ENCODE results near the gene MRPS12. TPM values are rescaled to one million over a fixed set of nuclear protein-coding genes. Genes with fewer than 3 reads are reported as not detected.
"Not testable (repeated sequence)": the region's sequence is repeated elsewhere in the genome, so short reads cannot be mapped to it uniquely, and the experiment has no call there.

MRPS12 gene
- total RNA-seq, 1 experiment from 2014 or later: 108 TPM

GRCh38 chr19:38939957-38940356, 9.2 kb downstream of the MRPS12 start:
- DNase-seq (ENCODE audit: low spot score): no peak

GRCh38 chr19:38941466-38941865, 10.7 kb downstream of the MRPS12 start:
- DNase-seq (ENCODE audit: low spot score): not testable (repeated sequence)

DNA sequence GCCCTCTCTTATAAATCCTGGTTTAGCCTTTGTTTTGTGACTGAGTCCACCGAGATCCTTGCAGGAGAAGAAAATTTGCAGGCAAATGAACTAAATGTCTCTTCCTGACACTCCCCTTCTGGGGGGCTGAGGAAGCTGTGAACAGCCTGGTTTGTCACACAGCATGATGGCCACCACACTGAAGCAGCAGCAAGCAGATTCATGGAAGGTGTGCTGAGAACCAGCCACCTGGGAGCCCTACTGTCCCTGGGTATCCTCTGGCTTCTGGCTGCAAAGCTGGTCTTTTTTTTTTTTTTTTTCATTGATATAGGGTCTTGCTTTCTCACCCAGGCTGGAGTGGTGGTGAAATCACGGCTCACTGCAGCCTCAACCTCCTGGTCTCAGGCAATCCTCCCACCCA, 11.2 kb downstream of the MRPS12 start:
- DNase-seq (ENCODE audit: low spot score): no peak

DNA sequence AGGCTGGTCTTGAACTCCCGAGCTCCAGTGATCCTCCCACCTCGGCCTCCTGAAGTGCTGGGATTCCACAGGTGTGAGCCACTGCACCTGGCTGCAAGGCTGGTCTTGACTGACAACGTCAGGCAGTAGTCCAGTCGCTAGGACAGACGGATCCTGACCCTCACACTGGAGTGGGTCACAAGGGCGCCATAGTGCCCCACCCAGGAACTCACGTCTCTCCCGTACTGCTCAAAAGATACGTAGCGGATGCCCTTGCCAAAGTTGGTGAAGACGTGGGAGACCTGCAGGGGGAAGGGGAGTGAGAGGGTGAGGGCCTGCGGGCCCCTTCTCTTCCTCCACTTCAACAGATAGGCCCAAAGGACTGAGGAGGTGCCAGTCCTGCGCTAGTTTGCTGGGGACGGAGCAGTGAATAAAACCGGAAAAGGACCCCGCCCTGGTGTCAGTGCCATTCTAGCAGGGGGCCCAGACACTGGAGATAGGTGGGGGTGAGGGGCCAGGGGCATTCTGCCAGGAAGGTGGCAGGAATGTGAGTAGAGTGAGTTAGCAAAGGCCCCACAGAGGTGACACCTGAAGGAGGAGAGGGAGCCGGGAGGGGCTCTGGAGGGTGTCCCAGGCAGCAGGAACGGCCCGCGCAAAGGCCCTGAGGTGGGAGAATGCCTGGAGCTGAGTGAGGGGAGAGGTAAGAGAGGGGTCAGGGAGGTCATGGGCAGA, 11.9 kb downstream of the MRPS12 start:
- no peak for DNase-seq (ENCODE audit: low spot score)

DNA sequence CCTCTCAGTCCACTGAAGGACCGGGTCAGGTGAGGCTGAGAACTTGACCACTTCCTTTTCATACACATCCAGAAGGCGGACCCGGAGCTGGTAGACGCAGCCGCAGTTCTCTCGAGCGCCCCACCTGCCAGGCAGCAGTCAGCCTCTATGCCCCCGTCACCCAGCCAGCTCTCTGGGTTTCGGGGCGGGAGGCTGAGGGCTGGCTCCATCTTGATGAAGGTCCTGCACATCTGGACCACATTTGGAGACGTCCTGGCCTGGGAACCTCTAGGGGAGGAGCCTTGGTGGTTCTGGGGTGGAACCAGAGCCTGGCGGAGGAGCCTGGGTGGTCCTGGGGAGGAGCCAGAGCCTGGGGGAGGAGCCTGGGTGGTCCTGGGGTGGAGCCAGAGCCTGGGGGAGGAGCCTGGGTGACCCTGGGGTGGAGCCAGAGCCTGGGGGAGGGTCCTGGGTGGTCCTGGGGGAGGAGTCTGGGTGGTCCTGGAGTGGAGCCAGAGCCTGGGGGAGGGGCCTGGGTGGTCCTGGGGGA, 14.3 kb downstream of the MRPS12 start:
- DNase-seq (ENCODE audit: low spot score): no peak

DNA sequence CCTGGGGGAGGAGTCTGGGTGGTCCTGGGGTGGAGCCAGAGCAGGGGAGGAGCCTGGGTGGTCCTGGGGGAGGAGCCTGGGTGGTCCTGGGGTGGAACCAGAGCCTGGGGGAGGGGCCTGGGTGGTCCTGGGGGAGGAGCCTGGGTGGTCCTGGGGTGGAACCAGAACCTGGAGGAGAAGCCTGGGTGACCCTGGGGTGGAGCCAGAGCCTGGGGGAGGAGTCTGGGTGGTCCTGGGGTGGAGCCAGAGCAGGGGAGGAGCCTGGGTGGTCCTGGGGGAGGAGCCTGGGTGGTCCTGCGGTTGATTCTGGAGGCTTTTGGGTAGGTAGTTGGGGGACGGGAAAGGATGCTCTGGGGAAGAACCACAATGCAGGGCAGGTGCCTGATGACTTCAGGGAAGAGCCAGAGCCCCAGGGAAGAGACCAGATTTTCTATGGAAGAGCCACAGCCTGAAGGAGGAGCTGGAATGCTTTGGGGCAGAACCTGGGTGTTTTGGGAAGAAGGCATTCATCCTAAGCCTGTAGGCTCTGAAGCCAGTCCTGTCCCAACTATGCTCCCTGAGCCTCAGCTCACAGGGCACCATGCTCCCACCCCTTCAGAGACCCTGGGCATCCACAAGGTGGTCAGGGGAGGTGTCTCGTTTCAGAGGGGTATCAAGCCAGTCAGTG, 15.0 kb downstream of the MRPS12 start:
- no peak for DNase-seq (ENCODE audit: low spot score)

DNA sequence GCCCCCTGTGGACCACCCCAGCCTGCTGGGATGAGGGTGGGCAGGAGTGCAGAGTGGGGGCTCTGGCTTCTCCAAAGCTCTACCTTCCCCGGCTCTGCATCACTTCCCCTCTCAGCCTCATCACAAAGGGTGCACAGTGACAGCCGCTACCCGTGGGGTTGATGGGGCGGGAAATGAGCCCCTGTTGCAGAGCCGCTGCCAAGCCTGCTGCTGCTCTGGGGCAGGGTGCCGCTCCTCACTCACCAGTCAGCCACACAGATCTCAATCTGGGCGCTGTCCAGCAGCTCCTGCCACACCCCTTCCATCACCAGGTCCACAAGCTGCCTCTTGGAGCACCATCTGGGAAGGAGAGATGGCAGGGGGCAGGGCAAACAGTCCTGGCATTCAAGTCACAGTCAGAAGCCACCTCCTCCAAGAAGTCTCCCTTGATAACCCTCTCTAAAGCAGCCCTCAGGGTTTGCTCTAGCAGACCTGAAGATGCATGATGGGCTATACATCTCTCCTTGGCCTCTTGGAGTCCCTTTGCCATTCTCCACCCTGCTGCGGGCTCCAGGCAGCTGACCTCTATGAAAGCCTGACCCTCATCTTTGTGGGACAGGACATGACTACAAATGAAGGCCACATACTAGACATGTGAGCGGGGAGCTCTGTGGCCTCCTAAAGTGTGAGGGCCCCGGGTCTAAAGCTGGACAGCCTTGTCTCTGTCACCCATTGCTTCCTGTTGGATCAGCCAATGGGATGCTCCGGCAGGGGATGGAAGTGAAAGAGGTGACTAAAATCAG, 15.7 kb downstream of the MRPS12 start:
- DNase-seq (ENCODE audit: low spot score): peak; percentile 20

DNA sequence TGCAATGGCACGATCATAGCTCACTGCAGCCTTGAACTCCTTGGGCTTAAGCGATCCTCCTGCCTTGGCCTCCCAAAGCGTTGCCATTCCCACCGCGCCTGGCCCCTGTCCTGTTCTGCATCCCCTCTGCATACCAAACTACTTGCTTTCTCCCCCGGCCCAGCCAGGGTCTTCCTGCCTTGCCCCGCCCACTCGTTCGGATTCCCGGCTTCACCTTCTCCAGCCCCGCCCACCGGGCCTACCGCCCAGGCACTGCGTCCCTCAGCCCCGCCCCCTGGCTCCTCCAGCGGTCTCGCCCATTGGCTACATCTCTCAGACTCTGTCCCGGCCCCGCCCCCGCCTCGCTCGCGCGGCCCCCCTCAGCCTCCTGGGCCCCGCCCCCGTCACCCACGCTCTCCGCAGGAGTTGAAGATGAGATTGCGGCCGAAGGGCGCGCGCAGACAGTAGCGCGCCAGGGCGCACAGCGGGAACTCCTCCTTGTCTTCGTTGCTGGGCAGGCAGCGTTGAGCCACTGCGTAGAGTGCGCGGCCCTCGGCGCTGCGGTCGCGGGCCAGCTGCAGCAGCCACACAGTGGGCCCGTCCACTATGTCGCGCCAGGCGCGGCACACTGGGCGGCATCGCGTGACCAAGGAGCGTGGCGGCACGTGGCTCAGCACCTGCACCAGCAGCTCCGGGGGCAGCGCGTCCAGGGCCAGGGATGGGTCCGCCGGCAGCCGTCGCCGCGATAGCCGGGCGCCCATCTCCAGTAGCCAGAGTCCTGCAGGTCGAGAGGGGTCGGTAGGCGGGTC, 19.0 kb downstream of the MRPS12 start:
- DNase-seq (ENCODE audit: low spot score): no peak

GRCh38 chr19:38951187-38951586, 20.4 kb downstream of the MRPS12 start:
- no peak for DNase-seq (ENCODE audit: low spot score)

GRCh38 chr19:38952395-38953165, 21.8 kb downstream of the MRPS12 start:
- DNase-seq (ENCODE audit: low spot score): no peak

GRCh38 chr19:38953677-38954076, 22.9 kb downstream of the MRPS12 start:
- no peak for DNase-seq (ENCODE audit: low spot score)

DNA sequence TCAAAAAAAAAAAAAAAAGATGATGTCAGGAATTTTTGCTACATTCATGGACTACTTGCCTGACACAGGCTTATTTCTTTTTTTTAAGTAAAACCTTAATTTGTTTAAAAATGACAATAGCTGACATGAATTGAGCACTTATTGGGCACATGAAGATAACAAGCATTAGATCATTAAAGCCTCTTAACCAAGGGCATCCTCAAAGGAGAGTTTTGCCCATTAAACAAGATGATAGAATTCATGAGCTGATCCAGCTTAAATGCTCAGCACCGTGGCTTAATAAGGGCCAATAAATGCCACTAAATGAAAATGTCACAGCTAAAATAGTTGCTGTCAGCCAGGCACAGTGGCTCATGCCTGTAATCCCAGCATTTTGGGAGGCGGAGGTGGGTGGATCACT, 25.5 kb downstream of the MRPS12 start:
- no peak for DNase-seq (ENCODE audit: low spot score)

DNA sequence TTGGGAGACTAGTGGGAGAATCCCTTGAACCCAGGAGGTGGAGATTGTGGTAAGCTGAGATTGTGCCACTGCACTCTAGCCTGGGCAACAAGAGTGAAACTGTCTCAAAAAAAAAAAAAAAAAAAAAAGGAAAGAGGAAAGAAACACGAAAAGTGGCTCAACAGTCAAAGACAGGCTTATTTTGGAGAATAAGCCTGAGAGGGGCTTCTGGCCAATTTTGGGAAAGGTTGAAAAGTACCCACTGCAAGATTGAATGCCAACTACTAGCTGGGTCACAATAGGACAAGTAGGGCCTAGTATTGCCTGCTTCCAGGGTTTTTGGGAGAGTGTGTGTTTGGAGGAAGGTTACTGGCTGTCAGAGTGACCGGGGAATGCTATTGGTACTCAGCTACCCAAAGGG, 27.6 kb downstream of the MRPS12 start:
- no peak for DNase-seq (ENCODE audit: low spot score)

DNA sequence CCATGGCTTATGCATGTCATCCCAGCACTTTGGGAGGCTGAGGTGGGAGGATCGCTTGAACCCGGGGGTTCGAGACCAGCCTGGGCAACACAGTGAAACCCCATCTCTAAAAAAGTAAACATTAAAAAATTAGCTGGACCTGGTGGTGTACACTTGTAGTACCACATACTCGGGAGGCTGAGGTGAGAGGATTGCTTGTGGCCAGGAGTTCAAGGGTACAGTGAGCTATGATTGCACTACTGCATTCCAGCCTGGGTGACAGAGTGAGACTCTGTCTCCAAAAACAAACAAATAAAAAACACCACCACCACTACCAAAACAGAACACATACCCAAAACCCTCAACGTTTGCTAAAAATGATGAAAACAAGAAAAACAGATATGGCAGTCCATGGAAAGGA, 28.9 kb downstream of the MRPS12 start:
- no peak for DNase-seq (ENCODE audit: low spot score)

GRCh38 chr19:38964738-38965137, 34.0 kb downstream of the MRPS12 start:
- DNase-seq (ENCODE audit: low spot score): no peak

DNA sequence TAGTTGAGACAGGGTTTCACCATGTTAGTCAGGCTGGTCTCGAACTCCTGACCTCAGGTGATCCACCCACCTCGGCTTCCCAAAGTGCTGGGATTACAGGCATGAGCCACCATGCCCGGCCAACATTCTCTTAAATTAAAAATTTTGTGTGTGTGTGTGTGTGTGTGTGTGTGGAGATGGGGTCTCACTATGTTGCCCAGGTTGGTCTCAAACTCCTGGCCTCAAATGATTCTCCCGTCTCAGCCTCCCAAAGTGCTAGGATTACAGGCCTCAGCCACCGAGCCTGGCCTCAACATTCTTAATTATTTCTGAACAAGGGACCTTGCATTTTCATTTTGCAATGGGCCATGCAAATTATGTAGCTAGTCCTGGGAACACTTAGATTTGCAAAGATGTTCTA, 35.4 kb downstream of the MRPS12 start:
- not testable (repeated sequence) for DNase-seq (ENCODE audit: low spot score)

- no peak for DNase-seq (ENCODE audit: low spot score)
Measured at GRCh38 chr19:38970664-38971532, 40.2 kb downstream of the MRPS12 start.

GRCh38 chr19:38971672-38972071, 40.9 kb downstream of the MRPS12 start:
- DNase-seq (ENCODE audit: low spot score): no peak

DNA sequence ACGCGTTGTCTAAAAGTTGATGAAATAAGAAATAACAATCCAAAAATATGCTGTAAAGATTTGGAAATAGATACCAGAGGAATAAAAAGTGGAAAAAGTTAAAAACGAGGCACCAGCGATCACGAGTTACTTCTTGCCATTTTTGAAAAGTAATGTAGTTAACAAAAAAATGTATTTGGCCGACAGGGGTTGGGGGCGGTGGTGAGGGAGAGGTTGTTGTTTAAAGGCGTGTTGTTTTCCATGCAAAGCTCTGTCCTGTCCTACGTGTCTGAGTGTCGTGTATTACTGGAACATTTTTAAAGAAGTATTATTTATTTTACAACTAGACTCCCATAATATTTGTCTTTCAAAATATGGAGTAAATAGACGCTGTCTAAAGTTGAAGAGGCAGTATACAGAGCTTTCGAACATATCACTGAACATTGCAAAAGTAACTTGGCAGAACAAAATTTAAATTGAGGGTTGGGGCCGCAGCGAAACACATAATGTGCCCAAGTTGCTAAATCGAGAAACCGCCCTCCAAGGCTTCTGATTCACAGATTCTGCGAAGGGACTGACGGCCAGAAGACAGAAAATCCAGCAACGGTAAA, 44.0 kb downstream of the MRPS12 start:
- no peak for DNase-seq (ENCODE audit: low spot score)

All from A172 (cell line).